HFF-Myc (cell line): ENCODE measurements around the gene ATP6V1B1.
A peak's percentile ranks its signal among the peaks of the same experiment; 100 is the strongest.

Experiments
- DNase-seq: peaks from one replicate; pipeline ENCODE4 v3.0.0-alpha.2; 2011; ENCODE audit warnings: low read depth; ENCODE audit errors: extremely low read depth
- H3K4me3 ChIP-seq: replicated peaks from 2 replicates; pipeline ENCODE4 v1.5.1; 2011; ENCODE audit warnings: low read depth, mild to moderate bottlenecking, control low read depth, low read length
- CTCF ChIP-seq: IDR thresholded peaks from 2 replicates; pipeline ENCODE4 v1.5.1; 2012; ENCODE audit warnings: mild to moderate bottlenecking, low read depth, low read length, control low read depth; ENCODE audit errors: missing control alignments

ATP6V1B1 gene

GRCh38 chr2:70898363-70899240, 37.1 kb upstream of the ATP6V1B1 start:
- no peak overlapping the region for H3K4me3 ChIP-seq
- DNase-seq = no peak
- no peak for TF ChIP-seq CTCF

GRCh38 chr2:70901227-70902066, 34.3 kb upstream of the ATP6V1B1 start:
- no peak for DNase-seq
- peak overlapping the region; percentile 51 for H3K4me3 ChIP-seq
- no peak for TF ChIP-seq CTCF

- peak overlapping the region; percentile 51 for H3K4me3 ChIP-seq
- TF ChIP-seq CTCF = no peak
- no peak for DNase-seq
Measured at GRCh38 chr2:70902067-70902442, 33.6 kb upstream of the ATP6V1B1 start.

GRCh38 chr2:70902579-70902978, 33.1 kb upstream of the ATP6V1B1 start:
- H3K4me3 ChIP-seq = no peak overlapping the region
- TF ChIP-seq CTCF = no peak
- no peak for DNase-seq

GRCh38 chr2:70903171-70903570, 32.5 kb upstream of the ATP6V1B1 start:
- no peak for DNase-seq
- H3K4me3 ChIP-seq = no peak overlapping the region
- TF ChIP-seq CTCF = no peak

- DNase-seq = no peak
- H3K4me3 ChIP-seq = no peak overlapping the region
- no peak for TF ChIP-seq CTCF
Measured at GRCh38 chr2:70903641-70904340, 31.9 kb upstream of the ATP6V1B1 start.
